ENCODE measurements around the gene TRERF1.
"Not testable (repeated sequence)": the region's sequence is repeated elsewhere in the genome, so short reads cannot be mapped to it uniquely, and the experiment has no call there.

Gene TRERF1

DNA sequence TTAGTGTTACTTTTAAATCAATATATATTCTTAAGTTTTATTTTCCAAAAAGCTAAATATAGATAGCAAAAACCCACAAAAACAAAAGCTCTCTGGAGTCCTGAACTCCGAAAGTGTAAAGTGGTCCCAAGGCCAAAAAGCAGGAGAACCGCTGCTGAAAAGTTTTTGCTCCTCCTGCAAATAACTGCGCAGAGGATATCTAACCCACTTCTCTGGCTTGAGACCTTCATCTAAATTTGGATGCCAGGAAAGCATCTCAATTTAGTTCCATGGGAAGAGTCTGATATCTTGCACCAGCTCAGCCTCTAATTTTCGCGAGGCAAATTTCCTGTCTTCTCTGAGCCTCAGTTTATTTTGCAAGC is 234.6 kb downstream of the TRERF1 start:
- no peaks in the 10 kb centered on the region for H3K27me3 ChIP-seq (replicated peaks)
- TF ChIP-seq, protein P1, sequence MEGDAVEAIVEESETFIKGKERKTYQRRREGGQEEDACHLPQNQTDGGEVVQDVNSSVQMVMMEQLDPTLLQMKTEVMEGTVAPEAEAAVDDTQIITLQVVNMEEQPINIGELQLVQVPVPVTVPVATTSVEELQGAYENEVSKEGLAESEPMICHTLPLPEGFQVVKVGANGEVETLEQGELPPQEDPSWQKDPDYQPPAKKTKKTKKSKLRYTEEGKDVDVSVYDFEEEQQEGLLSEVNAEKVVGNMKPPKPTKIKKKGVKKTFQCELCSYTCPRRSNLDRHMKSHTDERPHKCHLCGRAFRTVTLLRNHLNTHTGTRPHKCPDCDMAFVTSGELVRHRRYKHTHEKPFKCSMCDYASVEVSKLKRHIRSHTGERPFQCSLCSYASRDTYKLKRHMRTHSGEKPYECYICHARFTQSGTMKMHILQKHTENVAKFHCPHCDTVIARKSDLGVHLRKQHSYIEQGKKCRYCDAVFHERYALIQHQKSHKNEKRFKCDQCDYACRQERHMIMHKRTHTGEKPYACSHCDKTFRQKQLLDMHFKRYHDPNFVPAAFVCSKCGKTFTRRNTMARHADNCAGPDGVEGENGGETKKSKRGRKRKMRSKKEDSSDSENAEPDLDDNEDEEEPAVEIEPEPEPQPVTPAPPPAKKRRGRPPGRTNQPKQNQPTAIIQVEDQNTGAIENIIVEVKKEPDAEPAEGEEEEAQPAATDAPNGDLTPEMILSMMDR (IDR thresholded peaks at IDR 0.05; ENCODE audit: low read depth, low read length, missing control alignments): no peak
- peaks cover 11% of the 10 kb centered on the region for H3K36me3 ChIP-seq (replicated peaks)
- DNase-seq: no peak
- in situ Hi-C loops (cut with HindIII; ENCODE audit: low pct_ligation_motif_present, low sequenced_read_pairs): no loop called here
- peak overlapping the region; percentile 83 for H3K27ac ChIP-seq
- H3K4me3 ChIP-seq (ENCODE audit: low read depth, low read length): peak overlapping the region; percentile 97

DNA sequence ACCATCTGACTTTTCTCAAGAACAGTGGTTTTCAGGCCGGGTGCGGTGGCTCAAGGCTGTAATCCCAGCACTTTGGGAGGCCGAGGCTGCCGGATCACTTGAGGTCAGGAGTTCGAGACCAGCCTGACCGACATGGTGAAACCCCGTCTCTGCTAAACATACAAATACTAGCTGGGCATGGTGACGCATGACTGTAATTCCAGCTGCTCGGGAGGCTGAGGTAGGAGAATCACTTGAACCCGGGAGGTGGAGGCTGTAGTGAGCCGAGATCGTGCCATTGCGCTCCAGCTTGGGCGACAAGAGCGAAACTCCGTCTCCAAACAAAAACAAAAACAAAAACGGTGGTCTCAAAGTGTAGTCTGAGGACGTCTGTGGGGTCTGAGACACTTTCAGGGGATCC is 235.2 kb downstream of the TRERF1 start:
- H3K4me3 ChIP-seq (ENCODE audit: low read depth, low read length); H3K27me3 ChIP-seq (replicated peaks); in situ Hi-C loops (cut with HindIII; ENCODE audit: low pct_ligation_motif_present, low sequenced_read_pairs); H3K27ac ChIP-seq; DNase-seq: not testable (repeated sequence)
- peaks cover 17% of the 10 kb centered on the region for H3K36me3 ChIP-seq (replicated peaks)

DNA sequence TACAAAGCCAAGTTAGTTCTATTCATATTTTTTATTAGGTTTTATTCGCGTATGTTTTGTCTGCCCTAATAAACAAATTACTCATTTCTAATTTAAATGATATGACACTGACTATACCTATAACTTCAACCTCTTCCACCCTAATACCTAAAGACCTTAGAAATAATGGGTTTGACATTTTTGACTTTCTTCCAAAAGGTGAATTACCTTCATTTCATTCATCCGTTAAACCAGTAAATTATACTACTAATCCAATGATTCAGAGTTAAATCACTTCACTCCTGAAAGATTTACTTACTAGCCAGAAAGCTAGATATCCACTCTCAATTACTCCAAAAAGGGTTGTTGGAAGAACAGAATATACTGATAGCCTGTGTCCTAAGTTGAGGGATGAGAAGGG is 239.3 kb downstream of the TRERF1 start:
- H3K27ac ChIP-seq: no peak overlapping the region

DNA sequence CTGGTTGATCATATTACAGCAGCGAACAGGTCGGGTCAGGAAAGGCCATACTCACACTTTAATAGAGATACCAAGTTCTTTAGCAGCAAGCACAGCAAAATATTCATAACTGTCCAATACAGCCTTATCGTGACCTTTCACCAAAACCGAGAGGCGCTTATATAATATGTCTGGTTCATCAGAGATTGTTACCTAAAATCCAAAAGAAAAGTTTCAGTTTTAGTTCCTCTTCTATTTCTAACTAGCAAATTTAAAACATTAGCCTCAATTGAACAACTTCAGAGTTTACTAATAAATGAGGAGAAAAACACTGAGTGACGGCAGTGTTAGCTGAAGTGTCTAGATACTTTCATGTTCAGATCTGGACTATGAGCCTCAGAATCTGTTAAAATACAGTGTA is 240.0 kb downstream of the TRERF1 start:
- H3K27ac ChIP-seq: no peak overlapping the region
- in situ Hi-C loops (cut with HindIII; ENCODE audit: low pct_ligation_motif_present, low sequenced_read_pairs): no loop called here
- TF ChIP-seq, protein P1 (IDR thresholded peaks at IDR 0.05; ENCODE audit: low read depth, low read length, missing control alignments): no peak
- H3K4me3 ChIP-seq (ENCODE audit: low read depth, low read length): no peak overlapping the region
- H3K36me3 ChIP-seq (replicated peaks): peaks cover 42% of the 10 kb centered on the region
- DNase-seq: no peak
- H3K27me3 ChIP-seq (replicated peaks): no peaks in the 10 kb centered on the region

More for the DNA sequence above, 239.3 kb downstream of the TRERF1 start:
- in situ Hi-C loops (cut with HindIII; ENCODE audit: low pct_ligation_motif_present, low sequenced_read_pairs): no loop called here
- no peak for DNase-seq
- TF ChIP-seq, protein P1 (IDR thresholded peaks at IDR 0.05; ENCODE audit: low read depth, low read length, missing control alignments): no peak
- H3K36me3 ChIP-seq (replicated peaks): peaks cover 42% of the 10 kb centered on the region
- H3K4me3 ChIP-seq (ENCODE audit: low read depth, low read length): no peak overlapping the region
- no peaks in the 10 kb centered on the region for H3K27me3 ChIP-seq (replicated peaks)

DNA sequence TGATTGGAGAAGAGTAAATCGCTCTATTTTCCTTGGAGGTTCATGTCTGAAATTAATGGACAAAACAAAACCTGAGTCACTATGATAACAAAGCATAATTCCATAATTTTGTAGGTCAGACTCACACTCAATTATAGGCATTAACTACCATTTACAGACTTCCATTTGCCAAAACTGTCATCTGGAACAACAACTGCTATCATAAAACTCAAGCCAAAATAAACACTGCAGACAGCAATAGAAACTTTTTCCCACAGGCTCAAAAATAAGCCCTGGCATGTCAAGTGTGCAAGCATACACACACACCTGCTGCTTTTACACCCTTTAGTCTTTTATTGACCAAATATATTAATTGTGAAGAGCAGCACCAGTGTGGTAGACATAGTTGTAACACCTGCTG is 241.2 kb downstream of the TRERF1 start:
- H3K27me3 ChIP-seq (replicated peaks): no peaks in the 10 kb centered on the region
- DNase-seq: no peak
- TF ChIP-seq, protein P1 (IDR thresholded peaks at IDR 0.05; ENCODE audit: low read depth, low read length, missing control alignments): no peak
- peaks cover 47% of the 10 kb centered on the region for H3K36me3 ChIP-seq (replicated peaks)
- H3K4me3 ChIP-seq (ENCODE audit: low read depth, low read length): no peak overlapping the region
- in situ Hi-C loops (cut with HindIII; ENCODE audit: low pct_ligation_motif_present, low sequenced_read_pairs): no loop called here
- peak overlapping the region; percentile 22 for H3K27ac ChIP-seq

DNA sequence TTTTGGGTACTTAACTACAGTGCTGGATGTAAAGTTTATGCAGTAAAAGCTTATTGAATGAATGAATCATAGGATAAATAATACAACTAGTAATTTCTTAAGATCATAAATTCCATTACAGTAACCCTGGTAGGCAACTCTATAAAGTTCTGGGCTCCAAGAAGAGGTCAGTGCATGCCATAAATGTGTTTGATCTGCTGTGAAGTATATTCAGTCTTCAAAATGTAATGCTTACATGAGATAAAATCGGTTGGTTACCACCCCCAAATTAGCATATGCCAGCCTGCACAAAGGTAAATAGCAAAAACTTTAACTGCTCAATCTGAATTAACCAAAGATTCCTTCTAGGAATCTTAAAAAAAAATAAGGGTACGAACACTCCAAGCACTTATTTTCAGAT is 244.2 kb downstream of the TRERF1 start:
- H3K27me3 ChIP-seq (replicated peaks); H3K4me3 ChIP-seq (ENCODE audit: low read depth, low read length); H3K27ac ChIP-seq; DNase-seq; in situ Hi-C loops (cut with HindIII; ENCODE audit: low pct_ligation_motif_present, low sequenced_read_pairs): not testable (repeated sequence)
- H3K36me3 ChIP-seq (replicated peaks): peaks cover 39% of the 10 kb centered on the region

DNA sequence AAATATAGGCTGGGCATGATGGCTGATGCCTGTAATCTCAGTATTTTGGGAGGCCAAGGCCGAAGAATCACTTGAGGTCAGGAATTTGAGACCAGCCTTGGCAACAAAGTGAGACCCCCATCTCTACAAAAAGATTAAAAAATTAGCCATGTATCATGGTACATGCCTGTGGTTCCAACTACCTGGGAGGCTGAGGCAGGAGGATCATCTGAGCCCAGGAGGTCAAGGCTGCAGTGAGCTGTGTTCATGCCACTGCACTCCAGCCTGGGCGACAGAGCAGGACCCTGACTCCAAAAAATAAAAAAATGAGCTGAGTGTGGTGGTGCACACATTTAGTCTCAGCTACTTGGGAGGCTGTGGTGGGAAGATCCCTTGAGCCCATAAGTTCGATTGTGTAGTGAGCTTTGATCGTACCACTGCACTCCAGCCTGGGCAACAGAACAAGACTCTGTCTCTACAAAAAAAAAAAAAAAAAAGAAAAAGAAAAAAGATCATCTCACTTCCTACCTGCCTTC is 246.9 kb downstream of the TRERF1 start:
- no peak for DNase-seq
- in situ Hi-C loops (cut with HindIII; ENCODE audit: low pct_ligation_motif_present, low sequenced_read_pairs): no loop called here
- TF ChIP-seq, protein P1 (IDR thresholded peaks at IDR 0.05; ENCODE audit: low read depth, low read length, missing control alignments): no peak
- H3K27ac ChIP-seq: no peak overlapping the region
- H3K36me3 ChIP-seq (replicated peaks): peaks cover 20% of the 10 kb centered on the region
- no peaks in the 10 kb centered on the region for H3K27me3 ChIP-seq (replicated peaks)
- no peak overlapping the region for H3K4me3 ChIP-seq (ENCODE audit: low read depth, low read length)
